Medulla oblongata (tissue), 1 donor: ENCODE data around the gene UIMC1.
"Not testable (repeated sequence)": the region's sequence is repeated elsewhere in the genome, so short reads cannot be mapped to it uniquely, and the experiment has no call there.

ENCODE experiments used
- DNase-seq: peaks from one replicate; pipeline ENCODE4 v3.0.0-alpha.2; 2015; ENCODE audit errors: extremely low spot score

Gene UIMC1

DNA sequence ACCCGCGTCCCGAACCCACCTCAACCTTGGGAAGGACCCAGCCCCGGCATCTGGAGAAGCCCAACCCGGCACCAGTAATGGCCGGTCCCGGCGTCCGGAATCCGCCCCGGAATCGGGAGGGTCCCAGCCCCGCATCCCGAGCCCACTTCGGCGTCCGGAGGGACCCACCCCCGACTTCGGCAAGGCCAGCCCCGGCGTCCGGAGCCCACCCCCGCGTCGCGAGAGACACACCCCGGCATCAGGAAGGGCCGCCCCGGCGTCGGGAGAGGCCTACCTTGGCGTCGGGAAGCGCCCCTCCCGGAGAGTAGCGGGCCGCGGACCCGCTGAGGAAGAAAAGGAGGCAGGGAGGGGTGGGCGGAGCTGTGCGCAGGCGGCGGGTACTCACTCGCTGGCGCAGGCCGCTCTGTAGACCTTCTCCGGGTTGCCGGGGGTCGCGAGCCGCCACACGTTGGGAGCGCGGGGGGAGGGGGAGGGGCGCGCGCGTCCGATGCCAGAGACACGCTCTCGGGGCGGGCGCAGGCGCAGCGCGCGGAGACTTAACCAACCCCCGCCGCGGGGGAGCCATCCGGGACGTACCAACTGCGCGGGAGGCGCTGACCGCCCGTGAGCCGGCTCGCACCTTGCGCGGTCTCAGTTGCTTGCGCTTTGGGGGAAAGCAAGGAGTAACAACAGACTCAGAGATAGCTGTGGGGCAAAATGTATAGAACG lies at the start of gene UIMC1:
Gene UIMC1 (minus strand): TSS at position 515 of the 708 bp plus-strand sequence. CDS start 24,164 bp downstream, outside the sequence.
- peak; percentile 89 for DNase-seq

DNA sequence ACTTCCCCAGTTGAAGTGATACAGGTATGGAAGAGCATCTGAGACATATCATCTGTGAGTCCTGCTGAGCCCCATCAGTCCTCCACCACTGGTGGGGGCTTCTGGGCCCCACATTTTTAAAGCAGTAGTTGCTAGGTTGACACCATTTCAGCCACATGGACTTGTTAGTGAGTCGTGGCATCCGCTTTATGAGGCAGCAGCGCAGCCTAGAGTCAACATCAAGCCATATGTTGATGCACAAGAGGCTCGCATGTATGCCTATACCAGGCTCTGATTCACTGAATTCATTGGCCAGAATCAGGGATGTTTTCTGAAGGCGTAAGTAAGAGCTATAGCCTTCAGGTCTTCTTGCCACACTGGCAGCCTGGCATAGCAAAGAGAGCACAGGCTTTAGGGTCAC lies 42.7 kb upstream of the UIMC1 start:
- no peak for DNase-seq

DNA sequence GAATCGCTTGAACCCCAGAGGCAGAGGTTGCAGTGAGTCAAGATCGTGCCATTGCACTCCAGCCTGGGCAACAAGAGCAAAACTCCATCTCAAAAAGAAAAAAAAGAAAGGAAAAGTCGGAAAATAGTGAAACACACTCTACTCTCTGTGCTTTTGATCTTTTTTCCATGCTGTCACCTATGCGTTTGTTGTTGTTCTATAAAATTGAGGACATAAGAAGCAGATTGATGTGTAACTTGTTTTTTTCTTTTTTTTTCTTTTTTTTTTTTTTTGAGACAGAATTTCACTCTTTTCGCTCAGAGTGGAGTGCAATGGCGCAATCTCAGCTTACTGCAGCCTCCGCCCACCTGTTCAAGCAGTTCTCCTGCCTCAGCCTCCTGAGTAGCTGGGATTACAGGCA lies 42.0 kb upstream of the UIMC1 start:
- not testable (repeated sequence) for DNase-seq

DNA sequence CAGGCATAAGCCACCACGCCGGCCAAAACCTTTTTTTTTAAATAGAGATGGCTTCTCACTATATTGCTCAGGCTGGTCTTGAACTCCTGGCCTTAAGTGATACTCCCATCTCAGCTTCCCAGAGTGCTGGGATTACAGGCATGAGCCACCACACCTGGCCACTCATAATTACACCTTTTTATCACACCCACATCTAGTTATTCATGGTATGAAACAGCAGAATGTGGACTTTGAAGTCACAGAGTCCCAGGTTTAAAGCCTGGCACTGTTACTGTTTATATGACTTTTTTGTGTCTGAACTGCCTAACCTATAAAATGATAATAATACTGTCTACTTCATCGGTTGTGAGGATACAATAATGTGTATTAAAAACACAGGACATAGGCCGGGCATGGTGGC lies 39.1 kb upstream of the UIMC1 start:
- no peak for DNase-seq

DNA sequence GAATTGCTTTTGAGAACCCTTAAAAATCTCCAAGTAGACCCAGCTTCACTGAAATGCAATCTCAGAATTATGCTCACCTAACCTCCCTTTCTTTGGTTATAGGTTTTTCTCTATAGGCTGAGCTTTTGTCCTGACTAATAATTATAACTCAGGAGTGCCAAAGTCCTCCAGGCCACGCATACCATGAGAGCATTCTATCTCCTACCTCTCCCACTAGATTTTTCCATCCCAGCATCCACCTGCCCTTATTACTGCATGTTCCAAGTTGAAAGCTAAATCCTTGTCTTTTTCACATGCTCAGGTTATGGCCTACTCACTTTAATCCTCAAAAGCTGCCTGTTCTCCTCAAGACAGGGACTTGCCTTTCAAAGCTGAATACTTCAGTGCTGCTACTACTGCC lies 38.1 kb upstream of the UIMC1 start:
- DNase-seq = no peak

DNA sequence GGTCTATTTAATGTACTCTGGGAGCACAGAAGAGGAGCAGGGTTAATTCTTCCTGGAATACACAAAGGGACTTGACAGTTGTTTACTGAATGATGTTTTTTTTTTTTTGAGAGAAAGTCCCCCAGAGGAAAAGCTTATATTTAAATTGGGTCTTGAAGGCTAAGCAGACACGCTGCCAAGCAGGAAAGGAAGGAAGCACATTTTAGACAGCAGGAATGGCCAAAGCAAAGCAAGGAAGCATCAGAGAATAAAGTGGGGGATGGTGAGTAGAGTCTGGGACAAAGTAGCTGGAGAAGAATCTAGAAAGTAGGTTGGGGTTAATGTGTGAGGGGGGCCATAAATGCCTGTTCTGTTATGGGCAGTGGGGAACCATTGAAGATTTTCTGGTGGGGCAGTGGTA lies 37.4 kb upstream of the UIMC1 start:
- DNase-seq = no peak

DNA sequence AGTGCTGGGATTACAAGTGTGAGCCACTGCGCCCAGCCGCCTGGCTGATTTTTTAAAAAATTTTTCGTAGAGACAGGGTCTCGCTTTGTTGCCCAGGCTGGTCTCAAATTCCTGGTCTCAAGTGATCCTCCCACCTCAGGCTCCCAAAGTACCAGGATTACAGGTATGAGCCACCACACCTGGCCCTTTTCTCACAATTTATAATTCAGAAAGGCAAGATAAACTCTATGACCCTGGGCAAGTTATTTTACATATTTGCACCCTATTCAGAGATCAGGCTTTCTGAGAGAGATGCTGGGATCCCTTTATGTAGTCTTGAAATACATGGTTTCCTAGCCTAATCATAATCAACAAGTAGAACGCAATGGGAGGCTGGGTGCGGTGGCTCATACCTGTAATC lies 36.5 kb upstream of the UIMC1 start:
- DNase-seq = no peak

DNA sequence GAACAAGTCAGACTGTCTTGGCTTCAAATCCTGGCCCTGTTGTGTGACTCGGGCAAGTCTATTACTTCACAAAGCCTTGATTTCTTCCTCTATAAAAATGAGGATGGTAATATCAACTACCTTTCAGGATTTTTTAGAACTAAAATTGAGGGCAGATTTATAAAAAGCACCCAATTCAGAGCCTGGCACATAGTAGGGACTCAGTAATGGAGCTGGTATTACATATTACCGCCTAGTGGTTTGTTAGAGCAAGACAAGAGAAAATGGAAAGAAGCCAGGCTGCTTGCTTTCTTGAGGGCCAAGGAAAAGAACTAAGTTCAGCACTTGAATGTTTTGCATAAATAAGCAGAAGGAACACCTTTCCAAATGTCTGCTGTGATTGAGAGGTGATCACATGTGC lies 35.4 kb upstream of the UIMC1 start:
- no peak for DNase-seq

DNA sequence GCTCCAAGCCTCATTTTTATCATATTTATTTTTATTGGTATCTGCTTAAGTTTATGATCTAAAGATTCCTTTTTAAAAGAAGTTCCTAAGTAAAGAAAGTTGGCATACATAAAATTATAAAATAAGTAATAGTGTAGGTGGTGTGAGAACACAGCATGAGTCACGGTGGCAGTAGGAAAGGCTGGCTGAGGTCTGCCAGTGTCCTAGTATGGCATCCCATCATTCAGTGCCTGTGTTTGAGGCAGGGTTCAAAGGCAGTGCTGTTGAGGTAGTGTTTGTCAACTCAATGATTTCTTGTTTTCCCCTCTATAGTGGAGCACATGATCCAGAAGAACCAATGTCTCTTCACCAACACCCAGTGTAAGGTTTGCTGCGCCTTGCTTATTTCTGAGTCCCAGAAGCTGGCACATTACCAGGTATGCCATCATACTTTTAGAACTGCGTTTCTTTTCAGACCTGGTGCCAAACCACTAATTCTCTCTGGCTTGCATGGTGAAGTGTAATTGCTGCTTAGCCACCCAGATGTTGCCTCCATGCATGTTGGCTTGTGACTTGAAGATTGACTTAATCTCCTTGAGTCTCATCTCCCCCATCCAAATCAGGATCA lies 34.3 kb upstream of the UIMC1 start:
- DNase-seq = no peak

DNA sequence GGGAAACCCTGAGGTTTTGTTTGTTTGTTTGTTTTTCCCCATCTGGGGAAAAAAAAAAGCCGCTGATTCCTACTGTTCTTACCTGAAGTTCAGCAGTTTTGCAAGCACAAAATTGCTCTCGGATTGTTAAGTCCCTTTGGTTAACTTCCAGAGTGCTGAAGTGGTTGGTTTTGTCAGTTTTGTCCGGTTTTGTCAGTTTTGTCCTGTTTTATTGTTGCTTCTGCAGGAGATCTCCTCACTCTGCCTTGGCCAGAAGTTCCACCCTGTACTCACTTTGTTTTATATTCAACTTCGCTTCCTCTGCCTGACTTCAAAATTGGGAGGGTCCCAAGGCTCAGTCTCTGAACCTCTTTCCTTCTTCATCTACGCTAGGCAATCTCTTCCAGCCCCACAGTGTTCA lies 30.3 kb upstream of the UIMC1 start:
- no peak for DNase-seq

DNA sequence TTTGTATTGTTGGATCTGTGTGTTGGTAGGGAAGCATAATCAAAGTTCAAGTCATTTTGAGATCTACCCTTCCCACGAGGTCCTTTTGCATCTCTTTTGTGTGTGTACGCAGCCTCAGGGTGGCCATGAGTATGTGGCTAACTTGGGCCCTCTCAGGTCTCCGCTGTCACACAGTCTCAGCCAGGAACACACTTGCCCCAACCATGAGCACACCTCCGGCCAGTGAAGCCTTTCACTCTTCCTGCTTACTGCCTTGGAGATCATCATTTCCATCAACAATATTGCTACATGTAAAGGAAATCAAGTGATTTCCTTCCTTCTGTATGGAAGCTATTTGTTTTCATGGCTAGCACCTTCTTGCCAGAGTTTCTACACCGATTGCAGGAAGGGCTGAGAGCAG lies 29.9 kb upstream of the UIMC1 start:
- DNase-seq = no peak

DNA sequence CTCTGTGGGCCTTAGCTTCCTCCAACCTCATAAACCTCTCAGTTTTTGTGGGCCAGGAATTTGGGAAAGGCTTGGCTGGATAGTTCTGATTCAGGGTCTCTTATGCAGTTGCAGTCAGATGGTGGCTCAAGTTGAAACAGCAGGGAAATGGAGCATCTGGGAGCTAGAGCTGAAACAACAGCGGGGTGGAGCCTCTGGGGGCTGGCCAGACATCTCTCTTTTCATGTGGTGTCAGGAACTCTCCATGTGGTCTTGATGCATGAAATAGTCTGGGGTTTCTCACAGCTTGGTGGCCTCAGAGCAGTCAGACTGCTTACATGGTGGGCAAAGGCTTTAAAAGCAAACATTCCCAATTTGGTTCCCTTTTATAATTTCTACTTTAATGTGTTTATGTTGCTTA lies 29.4 kb upstream of the UIMC1 start:
- no peak for DNase-seq

DNA sequence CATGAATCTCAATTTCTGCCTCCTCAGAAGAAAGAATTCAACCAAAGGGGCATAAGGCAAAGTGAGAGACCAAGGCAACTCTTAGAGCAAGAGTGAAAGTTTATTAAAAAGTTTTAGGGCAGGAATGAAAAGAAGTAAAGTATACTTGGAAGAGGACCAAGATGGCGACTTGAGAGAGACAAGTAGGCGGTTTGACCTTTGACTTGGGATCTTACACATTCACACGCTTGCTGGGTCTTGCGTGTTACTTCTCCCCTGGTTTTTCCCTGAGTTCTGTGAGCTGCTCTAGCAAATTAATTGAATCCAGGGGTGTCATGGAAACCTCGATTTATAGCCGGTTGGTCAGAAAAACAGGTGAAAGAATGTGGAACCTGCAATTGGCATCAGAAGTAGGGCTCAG lies 22.9 kb upstream of the UIMC1 start:
- DNase-seq = no peak

DNA sequence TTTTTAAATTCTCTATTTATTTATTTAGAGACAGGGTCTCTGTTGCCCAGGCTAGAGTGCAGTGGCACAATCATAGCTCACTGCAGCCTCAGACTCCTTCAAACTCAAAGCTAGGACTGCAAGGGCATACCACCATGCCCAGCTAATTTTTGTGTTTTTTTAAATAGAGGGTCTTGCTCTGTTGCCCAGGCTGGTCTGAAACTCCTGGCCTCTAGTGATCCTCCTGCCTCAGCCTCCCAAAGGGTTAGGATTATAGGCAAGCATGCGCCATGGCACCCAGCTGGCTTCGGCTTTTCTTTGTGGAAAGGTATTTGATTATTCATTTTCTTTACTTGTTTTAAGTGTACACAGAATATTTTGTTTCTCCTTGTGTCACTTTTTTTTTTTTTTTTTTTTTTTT lies 21.1 kb upstream of the UIMC1 start:
- DNase-seq = no peak

DNA sequence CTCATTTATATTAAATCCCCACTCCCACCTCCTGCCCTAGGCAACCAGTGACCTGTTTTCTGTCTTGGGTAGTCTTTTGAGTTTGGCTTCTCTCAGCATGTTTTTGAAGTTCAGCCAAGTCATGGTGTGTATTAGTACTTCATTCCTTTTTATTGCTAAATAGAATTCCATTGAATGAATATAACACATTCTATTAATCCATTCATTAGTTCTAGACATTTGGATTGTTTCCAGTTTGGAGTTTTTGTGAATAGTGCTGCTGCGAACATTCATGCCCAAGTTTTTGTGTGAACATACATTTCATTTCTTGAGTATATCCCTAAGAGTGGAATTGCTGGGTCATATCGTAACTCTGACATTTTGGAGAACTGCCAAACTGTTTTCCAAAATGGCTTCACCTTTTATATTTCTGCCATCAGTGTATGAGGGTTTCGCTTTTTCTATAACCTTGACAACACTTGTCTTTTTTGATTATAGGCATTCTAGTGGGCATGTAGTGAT lies 18.6 kb upstream of the UIMC1 start:
- no peak for DNase-seq

DNA sequence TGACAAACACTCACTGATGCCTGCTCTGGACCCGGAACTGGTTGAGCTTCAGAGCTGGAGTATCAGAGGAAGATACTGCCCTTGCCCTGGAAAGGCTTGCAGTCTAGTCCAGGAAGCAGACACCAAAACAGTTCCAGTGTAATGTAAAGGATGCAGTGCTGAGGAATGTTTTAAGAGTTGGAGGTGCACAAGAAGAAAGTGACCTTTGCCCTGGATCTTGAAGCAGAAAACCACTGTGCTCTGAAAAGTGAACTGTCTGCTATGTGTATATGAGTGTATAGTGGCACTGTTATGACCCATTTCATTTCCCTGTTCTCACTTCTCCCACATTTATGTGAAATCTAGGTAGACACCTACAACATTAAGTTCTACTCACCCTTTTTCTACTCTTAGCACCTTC lies 18.0 kb upstream of the UIMC1 start:
- DNase-seq = no peak

DNA sequence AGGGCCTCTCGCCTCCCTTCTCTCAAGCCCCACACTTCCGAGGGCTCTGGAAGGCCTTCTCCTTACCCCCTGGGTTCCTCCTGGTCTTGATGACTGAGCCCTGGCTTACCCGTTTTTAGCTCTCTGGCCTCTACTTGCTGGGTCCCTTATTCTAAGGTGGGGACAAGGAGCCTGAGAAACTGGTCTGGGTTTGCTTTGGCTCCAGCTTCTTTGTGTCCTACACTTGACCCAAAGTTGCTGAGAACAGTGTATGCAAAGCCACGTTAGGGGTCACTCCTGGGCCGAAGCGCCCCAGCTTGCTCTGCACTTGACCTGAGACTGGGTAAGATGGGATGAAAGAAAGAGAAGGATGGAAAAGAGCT lies 16.7 kb upstream of the UIMC1 start:
- DNase-seq = peak; percentile 11

DNA sequence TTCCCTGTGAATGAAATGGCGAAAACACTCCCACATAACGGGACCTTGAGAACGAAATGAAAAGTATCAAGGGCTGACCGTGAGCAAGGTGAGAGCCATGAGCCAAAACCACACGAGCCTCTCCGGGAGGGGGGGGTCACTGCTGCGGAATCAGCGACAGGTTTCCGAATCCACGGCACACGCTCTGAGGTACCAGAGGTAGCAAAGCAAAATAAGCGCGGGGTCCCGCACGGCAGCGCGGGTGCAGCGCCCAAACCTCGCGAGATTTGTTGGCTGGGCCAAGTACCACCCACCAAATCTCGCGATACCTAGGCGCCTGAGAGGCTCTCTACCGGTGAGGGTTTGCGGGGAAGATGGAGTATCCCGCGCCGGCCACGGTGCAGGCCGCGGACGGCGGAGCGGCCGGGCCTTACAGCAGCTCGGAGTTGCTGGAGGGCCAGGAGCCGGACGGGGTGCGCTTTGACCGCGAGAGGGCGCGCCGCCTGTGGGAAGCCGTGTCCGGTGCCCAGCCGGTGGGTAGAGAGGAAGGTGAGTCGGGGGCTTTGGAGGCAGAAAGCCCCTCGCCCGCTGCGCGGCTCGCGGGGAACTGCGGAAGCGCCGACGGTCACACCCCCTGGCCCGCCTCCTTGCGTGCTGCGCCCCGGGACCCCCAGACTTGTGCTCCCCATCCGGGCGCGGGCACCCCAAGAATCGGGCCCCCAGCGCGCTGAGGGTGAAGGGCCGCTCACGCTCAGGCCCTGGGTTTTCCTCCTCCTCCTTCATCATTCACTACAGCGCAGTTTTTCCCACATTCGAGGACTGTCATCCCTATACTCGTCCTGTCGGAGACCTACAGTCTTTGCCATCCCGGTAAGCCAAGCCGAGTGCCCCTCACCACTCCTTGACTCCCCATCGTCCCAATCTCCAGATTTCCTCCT lies 16.1 kb upstream of the UIMC1 start, which contains the start of gene ZNF346:
Gene ZNF346 (plus strand): TSS at position 311 of the 917 bp plus-strand sequence. CDS start 43 bp downstream, at position 354.
- DNase-seq = peak; percentile 96

DNA sequence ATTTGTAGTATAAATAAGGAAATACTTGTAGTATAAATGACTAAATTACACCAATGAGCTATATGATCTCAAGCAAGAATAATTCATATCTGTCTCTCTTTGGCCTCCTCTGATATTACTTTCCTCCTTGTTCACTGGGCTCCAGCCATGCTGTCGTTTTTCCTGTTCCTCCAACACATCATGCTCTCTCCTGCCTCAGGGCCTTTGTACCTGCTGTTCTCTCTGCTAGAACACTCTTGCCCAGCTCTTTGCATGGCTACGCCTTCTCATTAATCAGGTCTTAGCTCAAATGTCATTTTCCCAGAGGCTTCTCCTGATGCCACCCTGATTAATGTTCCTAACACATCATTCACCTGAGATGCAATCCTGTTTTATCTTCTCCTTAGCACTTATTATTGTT lies 13.5 kb upstream of the UIMC1 start:
- DNase-seq = no peak

DNA sequence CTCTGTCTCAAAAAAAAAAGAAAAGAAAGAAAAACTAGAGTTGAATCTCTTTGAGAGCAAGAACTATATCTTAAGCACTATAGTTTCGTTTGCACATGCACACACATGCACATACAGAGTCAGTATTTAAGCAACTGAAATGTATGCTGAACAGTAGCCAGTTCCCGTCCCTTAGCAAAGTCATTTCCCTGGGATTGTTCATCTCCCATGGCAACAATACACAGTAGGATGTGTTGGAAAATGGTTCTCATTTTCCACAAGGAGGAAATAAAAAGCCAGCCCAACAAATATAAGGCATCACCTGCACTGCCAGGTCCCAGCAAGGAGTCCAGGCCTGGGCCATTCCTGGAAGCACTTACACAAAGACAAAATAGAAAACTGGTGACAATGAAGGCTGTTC lies 11.8 kb upstream of the UIMC1 start:
- no peak for DNase-seq

DNA sequence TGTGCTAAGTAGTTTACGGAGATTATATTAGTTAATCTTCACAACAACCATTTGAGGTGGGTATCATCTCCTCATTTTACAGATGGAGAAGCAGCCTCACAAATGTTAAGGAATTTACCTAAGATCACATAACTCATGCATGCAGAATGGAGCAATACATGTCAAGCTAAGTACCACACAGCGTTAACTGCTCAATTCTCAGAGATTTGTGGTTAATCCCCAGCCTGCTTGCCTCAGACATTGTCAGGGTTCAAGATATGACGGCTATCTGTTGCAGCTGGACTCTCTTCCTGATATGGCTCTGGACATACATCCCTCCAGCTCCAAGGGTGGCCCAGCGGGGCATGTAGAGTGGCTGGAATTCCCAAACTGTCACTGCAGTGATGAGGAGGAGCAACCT lies 8.6 kb upstream of the UIMC1 start:
- DNase-seq = no peak

DNA sequence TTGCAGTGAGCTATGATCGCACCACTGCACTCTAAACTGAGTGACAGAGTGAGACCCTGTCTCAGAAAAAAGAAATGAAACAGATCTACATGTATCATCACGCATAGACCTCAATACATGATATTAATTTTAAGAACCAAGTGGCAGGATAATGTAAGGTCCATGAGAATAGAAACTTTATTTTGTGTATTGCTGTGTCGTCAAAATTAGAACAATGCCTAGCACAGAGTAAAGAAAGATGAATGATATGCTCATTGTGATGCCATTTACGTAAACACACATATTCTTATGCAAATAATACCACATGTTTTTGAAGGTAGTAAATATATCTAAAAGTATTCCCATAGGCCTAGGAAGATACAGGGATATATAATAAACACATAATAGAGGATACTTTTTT lies 3.6 kb upstream of the UIMC1 start:
- no peak for DNase-seq

DNA sequence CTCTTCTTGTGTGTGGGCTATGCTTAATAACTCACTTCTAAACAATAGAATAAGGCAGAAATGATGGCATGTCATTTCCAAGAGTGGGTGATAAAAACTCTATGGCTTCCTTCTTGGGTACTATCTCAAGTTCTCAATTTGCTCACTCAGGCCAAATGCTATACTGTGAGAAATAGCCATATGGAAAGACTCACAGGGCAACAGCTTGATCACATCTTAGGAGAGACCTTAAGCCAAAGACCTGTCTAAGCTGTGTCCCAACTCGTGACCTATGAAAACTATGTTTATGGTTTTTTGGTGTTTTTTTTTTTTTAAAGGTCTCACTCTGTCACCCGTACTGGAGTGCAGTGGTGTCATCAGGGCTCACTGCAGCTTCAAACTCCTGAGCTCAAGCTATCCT lies 2.1 kb upstream of the UIMC1 start:
- DNase-seq = no peak
